ENCODE measurements around the gene RAF1. TPM values are rescaled to one million over a fixed set of nuclear protein-coding genes. Genes with fewer than 3 reads are reported as not detected.
A peak's percentile ranks its signal among the peaks of the same experiment; 100 is the strongest.

RAF1 gene
- total RNA-seq, 1 experiment from 2014 or later = 68.8 TPM

GRCh38 chr3:12549971-12550760 is 113.8 kb downstream of the RAF1 start:
- TF ChIP-seq POLR2AphosphoS5 (IDR thresholded peaks at IDR 0.05; ENCODE audit: low read depth, low read length) (no peak), TCF7L2 (IDR thresholded peaks at IDR 0.05; ENCODE audit: low read depth, low read length) (no peak)
- Histone ChIP-seq H3K27me3 (ENCODE audit: control insufficient read depth, insufficient read depth, low read length) (no peaks in the 10 kb centered on the region), H3K27ac (ENCODE audit: low read length) (no peak overlapping the region), H3K9me3 (ENCODE audit: control insufficient read depth, insufficient read depth, low read depth, low read length) (no peaks in the 10 kb centered on the region), H3K4me3 (ENCODE audit: low read depth in 2 of 2, low read length in 2 of 2) (no peak overlapping the region), H3K36me3 (ENCODE audit: control insufficient read depth, insufficient read depth, low read length) (no peaks in the 10 kb centered on the region), H3K4me1 (ENCODE audit: control insufficient read depth, insufficient read depth, low read length) (peaks cover 3% of the 10 kb centered on the region; the same call in 1 of the 2 replicates)
- in situ Hi-C loops (cut with HindIII; ENCODE audit: low pct_unique_long_range_greater_than_20kb, low sequenced_read_pairs) = no loop called here
- ChIA-PET POLR2A (no interaction called here), CTCF (no interaction called here)
- no TSS peak for BruUV-seq (replicated peaks)
- no peak for ATAC-seq
- intact Hi-C loops (cut with micrococcal nuclease; ENCODE audit: unreplicated experiment) = no loop called here
- no peak for DNase-seq (ENCODE audit: low read depth, low spot score)

- no peaks in the 10 kb centered on the region for H3K27me3 ChIP-seq (ENCODE audit: control insufficient read depth, insufficient read depth, low read length)
- DNase-seq (ENCODE audit: low read depth, low spot score) (no peak), ATAC-seq (peak; percentile 70)
- BruUV-seq (replicated peaks) = no TSS peak
- POLR2A ChIA-PET = interaction anchor here (0.6 kb wide), 1 partner anchor 257 kb away, joined by 3 read pairs; no protein-coding TSS in a partner anchor
- no peak within 1 kb of the TSS for H3K4me3 ChIP-seq (ENCODE audit: low read depth in 2 of 2, low read length in 2 of 2)
- H3K9me3 ChIP-seq (ENCODE audit: control insufficient read depth, insufficient read depth, low read depth, low read length) = no peaks in the 10 kb centered on the region
- in situ Hi-C loops (cut with HindIII; ENCODE audit: low pct_unique_long_range_greater_than_20kb, low sequenced_read_pairs) = no loop called here
- H3K27ac ChIP-seq (ENCODE audit: low read length) = no peak within 1 kb of the TSS
- no peaks in the 10 kb centered on the region for H3K36me3 ChIP-seq (ENCODE audit: control insufficient read depth, insufficient read depth, low read length)
- H3K4me1 ChIP-seq (ENCODE audit: control insufficient read depth, insufficient read depth, low read length) = no peaks in the 10 kb centered on the region
- TF ChIP-seq REST (IDR thresholded peaks at IDR 0.05; ENCODE audit: insufficient read depth in 1 of 2, low read depth in 2 of 2, low read length in 1 of 2) = no peak
- no peak for TF ChIP-seq POLR2AphosphoS5 (IDR thresholded peaks at IDR 0.05; ENCODE audit: low read depth, low read length)
- TF ChIP-seq, protein P1, sequence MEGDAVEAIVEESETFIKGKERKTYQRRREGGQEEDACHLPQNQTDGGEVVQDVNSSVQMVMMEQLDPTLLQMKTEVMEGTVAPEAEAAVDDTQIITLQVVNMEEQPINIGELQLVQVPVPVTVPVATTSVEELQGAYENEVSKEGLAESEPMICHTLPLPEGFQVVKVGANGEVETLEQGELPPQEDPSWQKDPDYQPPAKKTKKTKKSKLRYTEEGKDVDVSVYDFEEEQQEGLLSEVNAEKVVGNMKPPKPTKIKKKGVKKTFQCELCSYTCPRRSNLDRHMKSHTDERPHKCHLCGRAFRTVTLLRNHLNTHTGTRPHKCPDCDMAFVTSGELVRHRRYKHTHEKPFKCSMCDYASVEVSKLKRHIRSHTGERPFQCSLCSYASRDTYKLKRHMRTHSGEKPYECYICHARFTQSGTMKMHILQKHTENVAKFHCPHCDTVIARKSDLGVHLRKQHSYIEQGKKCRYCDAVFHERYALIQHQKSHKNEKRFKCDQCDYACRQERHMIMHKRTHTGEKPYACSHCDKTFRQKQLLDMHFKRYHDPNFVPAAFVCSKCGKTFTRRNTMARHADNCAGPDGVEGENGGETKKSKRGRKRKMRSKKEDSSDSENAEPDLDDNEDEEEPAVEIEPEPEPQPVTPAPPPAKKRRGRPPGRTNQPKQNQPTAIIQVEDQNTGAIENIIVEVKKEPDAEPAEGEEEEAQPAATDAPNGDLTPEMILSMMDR (IDR thresholded peaks at IDR 0.05) = no peak
- TF ChIP-seq SIN3A (IDR thresholded peaks at IDR 0.05; ENCODE audit: borderline replicate concordance, insufficient read depth, low read depth, low read length) = no peak
- TF ChIP-seq TCF7L2 (IDR thresholded peaks at IDR 0.05; ENCODE audit: low read depth, low read length) = no peak
- intact Hi-C loops (cut with micrococcal nuclease; ENCODE audit: unreplicated experiment) = no loop called here
- CTCF ChIA-PET = no interaction called here
These were observed 118.5 kb downstream of the RAF1 start, which contains the start of gene MKRN2OS for GRCh38 chr3:12545473-12545791. TSS of gene MKRN2OS (minus strand) at chr3:12545499. CDS start at chr3:12545464, 35 bp downstream.
